ENCODE measurements around the gene AP5S1.

AP5S1 gene

DNA sequence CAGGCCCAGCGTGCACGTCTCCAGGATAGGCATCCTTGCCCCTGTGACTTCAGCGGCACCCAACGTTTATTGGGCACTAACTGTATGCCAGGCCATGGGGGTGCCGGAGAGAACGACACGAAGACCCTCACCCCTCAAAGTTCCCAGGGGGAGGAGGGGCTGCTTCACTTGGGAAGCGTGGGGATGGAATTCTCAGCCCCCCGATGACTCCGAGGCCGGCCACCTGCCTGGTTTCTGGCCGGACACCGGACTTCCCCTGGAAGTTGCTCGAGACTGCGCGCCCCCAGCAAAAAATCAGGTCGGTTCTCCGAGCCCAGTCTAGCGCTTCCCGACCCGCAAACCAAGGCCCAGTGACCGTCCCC is 26.0 kb downstream of the AP5S1 start:
- no peak for TF ChIP-seq CTCF (IDR thresholded peaks at IDR 0.05; ENCODE audit: control insufficient read depth, extremely low read depth, insufficient read depth)
- no peak for DNase-seq (ENCODE audit: low read depth)
- peak overlapping the region; percentile 96 for H3K4me3 ChIP-seq (ENCODE audit: low read depth, low read length)

- peak within 1 kb of the TSS; percentile 96 for H3K4me3 ChIP-seq (ENCODE audit: low read depth, low read length)
- peak; percentile 37 for DNase-seq (ENCODE audit: low read depth)
- no peak for TF ChIP-seq CTCF (IDR thresholded peaks at IDR 0.05; ENCODE audit: control insufficient read depth, extremely low read depth, insufficient read depth)
Measured at GRCh38 chr20:3846740-3847428, 26.5 kb downstream of the AP5S1 start, which contains the start of gene MAVS. TSS of gene MAVS (plus strand) at chr20:3846834. CDS start at chr20:3854625, 7,791 bp downstream.

DNA sequence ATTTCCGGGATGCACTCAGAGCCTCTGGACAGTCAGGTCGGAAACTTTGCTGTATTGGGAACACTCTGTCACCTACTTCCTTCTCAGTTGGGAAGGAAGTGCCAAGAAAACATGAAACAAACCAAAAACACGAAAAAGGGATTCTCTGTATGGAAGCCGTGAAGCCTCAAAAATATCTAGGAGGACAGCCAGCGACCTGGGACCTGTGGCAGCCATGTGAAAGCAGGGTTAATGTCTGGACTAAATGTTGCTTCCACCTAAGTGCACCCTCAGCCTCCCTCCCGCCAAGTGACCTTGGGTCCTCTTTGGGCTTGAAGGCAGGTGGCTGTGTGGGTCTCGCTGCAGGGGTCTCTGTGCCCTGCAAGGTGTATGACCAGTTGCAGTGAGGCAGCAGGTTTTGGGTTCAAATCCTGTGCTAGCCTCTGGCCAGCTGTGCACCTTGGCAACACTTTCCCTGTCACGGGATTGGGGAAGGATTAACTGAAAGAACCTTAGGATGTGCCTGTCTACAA is 27.1 kb downstream of the AP5S1 start:
- TF ChIP-seq CTCF (IDR thresholded peaks at IDR 0.05; ENCODE audit: control insufficient read depth, extremely low read depth, insufficient read depth): no peak
- H3K4me3 ChIP-seq (ENCODE audit: low read depth, low read length): peak overlapping the region; percentile 96
- no peak for DNase-seq (ENCODE audit: low read depth)

DNA sequence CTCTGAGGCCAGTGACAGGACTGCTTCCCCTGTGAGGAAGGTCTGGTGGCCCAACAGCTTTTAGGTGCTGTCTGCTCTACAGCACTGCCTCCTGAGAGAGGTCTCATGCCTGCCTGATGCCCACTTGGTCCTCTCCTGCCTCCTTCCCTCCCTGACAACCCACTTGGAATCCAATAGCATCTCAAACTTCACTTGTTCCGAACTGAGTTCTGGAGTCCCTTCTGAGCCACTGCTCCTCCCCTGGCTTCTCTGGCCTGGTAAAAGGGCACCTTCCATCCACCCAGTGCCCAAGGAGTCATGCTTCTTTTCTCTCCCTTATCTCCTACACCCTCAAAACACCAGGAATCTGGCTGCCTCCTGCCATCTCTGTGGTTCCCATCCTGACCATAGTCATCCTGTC is 28.2 kb downstream of the AP5S1 start:
- no peak overlapping the region for H3K4me3 ChIP-seq (ENCODE audit: low read depth, low read length)
- DNase-seq (ENCODE audit: low read depth): no peak
- TF ChIP-seq CTCF (IDR thresholded peaks at IDR 0.05; ENCODE audit: control insufficient read depth, extremely low read depth, insufficient read depth): no peak

DNA sequence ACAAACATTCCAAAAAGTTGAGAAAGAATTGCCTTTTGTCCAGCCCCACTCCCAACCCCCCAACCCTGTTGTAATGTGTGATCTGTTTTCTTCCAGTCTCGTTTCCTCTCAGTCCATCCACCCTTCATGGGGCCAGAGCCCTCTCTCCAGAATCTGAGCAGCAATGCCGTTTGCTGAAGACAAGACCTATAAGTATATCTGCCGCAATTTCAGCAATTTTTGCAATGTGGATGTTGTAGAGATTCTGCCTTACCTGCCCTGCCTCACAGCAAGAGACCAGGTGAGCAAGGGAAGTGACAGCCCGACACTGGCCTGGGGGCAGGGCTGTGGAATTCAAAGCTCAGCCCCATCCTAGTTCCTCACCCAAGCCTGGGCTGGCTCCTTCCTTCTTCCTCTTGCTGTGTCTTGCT is 34.1 kb downstream of the AP5S1 start:
- H3K4me3 ChIP-seq (ENCODE audit: low read depth, low read length): no peak overlapping the region
- TF ChIP-seq CTCF (IDR thresholded peaks at IDR 0.05; ENCODE audit: control insufficient read depth, extremely low read depth, insufficient read depth): 0 out of 2 replicates have a peak, but pooled peaks have one; percentile 3
- DNase-seq (ENCODE audit: low read depth): no peak

DNA sequence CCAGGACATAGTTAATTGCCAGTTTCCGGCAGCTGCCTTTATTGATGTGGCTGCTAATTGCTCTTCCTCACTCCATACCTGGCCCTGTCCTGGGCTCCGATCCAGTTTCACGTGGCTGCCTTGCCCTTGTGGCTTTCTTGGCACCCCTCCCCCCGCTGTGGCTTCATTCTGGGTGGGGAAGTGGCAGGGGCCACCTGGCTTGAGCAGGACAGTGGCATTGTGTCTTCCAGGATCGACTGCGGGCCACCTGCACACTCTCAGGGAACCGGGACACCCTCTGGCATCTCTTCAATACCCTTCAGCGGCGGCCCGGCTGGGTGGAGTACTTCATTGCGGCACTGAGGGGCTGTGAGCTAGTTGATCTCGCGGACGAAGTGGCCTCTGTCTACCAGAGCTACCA is 37.1 kb downstream of the AP5S1 start:
- no peak for TF ChIP-seq CTCF (IDR thresholded peaks at IDR 0.05; ENCODE audit: control insufficient read depth, extremely low read depth, insufficient read depth)
- DNase-seq (ENCODE audit: low read depth): no peak
- H3K4me3 ChIP-seq (ENCODE audit: low read depth, low read length): no peak overlapping the region

DNA sequence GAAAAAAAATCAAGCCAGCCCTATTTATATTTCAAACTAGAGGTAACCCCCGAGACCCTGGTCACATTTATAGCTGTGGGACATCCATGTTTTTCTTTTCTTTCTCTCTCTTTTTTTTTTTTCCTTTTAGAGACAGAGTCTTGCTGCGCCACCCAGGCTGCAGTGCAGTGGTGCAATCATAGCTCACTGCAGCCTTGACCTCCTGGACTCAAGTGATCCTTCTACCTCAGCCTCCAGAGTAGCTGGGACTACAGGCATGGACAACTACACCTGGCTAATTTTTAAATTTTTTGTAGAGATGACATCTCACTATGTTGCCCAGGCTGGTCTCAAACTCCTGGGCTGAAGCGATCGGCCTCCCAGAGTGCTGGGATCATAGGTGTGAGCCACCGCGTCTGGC is 38.3 kb downstream of the AP5S1 start:
- no peak overlapping the region for H3K4me3 ChIP-seq (ENCODE audit: low read depth, low read length)
- no peak for DNase-seq (ENCODE audit: low read depth)
- no peak for TF ChIP-seq CTCF (IDR thresholded peaks at IDR 0.05; ENCODE audit: control insufficient read depth, extremely low read depth, insufficient read depth)
